ENCODE measurements around the gene RAD21L1.

GRCh38 chr20:1255675-1256074, 29.8 kb downstream of the RAD21L1 start:
- no peak for TF ChIP-seq CTCF (IDR thresholded peaks at IDR 0.05; ENCODE audit: insufficient read depth, low read length)
- TF ChIP-seq REST (IDR thresholded peaks at IDR 0.05; ENCODE audit: insufficient replicate concordance, low read depth), result no peak
- no peak for TF ChIP-seq SPI1 (IDR thresholded peaks at IDR 0.05; ENCODE audit: borderline replicate concordance, low read depth)

Data from HL-60 (cell line).